Nephron (organoid): ENCODE results near the gene CCDC174.

ENCODE experiments used
- H3K27ac Mint-ChIP-seq, 3 experiments: 2 replicates each; pipeline ENCODE4 v1.8.0; 2020; ENCODE audit warnings: mixed read lengths in 3 of 3, mild to moderate bottlenecking in 2 of 3, moderate library complexity in 1 of 3
- H3K27me3 Mint-ChIP-seq: 2 replicates; pipeline ENCODE4 v1.8.0; 2021; ENCODE audit warnings: low read depth, mild to moderate bottlenecking, moderate library complexity, mixed read lengths
- H3K36me3 Mint-ChIP-seq: 2 replicates; pipeline ENCODE4 v1.8.0; 2020; ENCODE audit warnings: low read depth, mixed read lengths
- H3K4me1 Mint-ChIP-seq: 2 replicates; pipeline ENCODE4 v1.8.0; 2020; ENCODE audit warnings: mixed read lengths
- H3K4me3 Mint-ChIP-seq, 3 experiments: 2 replicates each; pipeline ENCODE4 v1.8.0; 2020; ENCODE audit warnings: mild to moderate bottlenecking in 3 of 3, mixed read lengths in 3 of 3, moderate library complexity in 2 of 3
- H3K9me3 Mint-ChIP-seq: 2 replicates; pipeline ENCODE4 v1.8.0; 2020; ENCODE audit warnings: mixed read lengths
- CTCF ChIP-seq, 3 experiments: fragments of 200-600 bp; sonication (generic); IDR thresholded peaks; one replicate each; pipeline ENCODE4 v1.5.0; 2021; ENCODE audit warnings: antibody characterized with exemption in 3 of 3; ENCODE audit not compliant: unreplicated experiment in 3 of 3

The CCDC174 gene

GRCh38 chr3:14630404-14631100 is 21.0 kb upstream of the CCDC174 start:
- H3K36me3 Mint-ChIP-seq: no peaks in the 10 kb centered on the region
- TF ChIP-seq CTCF (IDR thresholded peaks at IDR 0.05; ENCODE audit: unreplicated experiment in 3 of 3): no peak
- peaks cover 10% of the 10 kb centered on the region for H3K9me3 Mint-ChIP-seq
- H3K27ac Mint-ChIP-seq: no peak overlapping the region
- peaks cover 13% of the 10 kb centered on the region for H3K27me3 Mint-ChIP-seq
- H3K4me1 Mint-ChIP-seq: no peaks in the 10 kb centered on the region
- H3K4me3 Mint-ChIP-seq: no peak overlapping the region

GRCh38 chr3:14631101-14631497 is 20.5 kb upstream of the CCDC174 start:
- H3K27me3 Mint-ChIP-seq: peaks cover 15% of the 10 kb centered on the region
- H3K27ac Mint-ChIP-seq: no peak overlapping the region
- TF ChIP-seq CTCF (IDR thresholded peaks at IDR 0.05; ENCODE audit: unreplicated experiment in 3 of 3): no peak
- no peaks in the 10 kb centered on the region for H3K4me1 Mint-ChIP-seq
- H3K36me3 Mint-ChIP-seq: no peaks in the 10 kb centered on the region
- H3K9me3 Mint-ChIP-seq: peaks cover 10% of the 10 kb centered on the region
- H3K4me3 Mint-ChIP-seq: no peak overlapping the region

- peaks cover 20% of the 10 kb centered on the region for H3K27me3 Mint-ChIP-seq
- no peak overlapping the region for H3K4me3 Mint-ChIP-seq
- H3K9me3 Mint-ChIP-seq: peaks cover 10% of the 10 kb centered on the region
- H3K27ac Mint-ChIP-seq: no peak overlapping the region
- H3K36me3 Mint-ChIP-seq: no peaks in the 10 kb centered on the region
- H3K4me1 Mint-ChIP-seq: no peaks in the 10 kb centered on the region
- TF ChIP-seq CTCF (IDR thresholded peaks at IDR 0.05; ENCODE audit: unreplicated experiment in 3 of 3): no peak
These were observed 19.7 kb upstream of the CCDC174 start for GRCh38 chr3:14631687-14632441.

DNA sequence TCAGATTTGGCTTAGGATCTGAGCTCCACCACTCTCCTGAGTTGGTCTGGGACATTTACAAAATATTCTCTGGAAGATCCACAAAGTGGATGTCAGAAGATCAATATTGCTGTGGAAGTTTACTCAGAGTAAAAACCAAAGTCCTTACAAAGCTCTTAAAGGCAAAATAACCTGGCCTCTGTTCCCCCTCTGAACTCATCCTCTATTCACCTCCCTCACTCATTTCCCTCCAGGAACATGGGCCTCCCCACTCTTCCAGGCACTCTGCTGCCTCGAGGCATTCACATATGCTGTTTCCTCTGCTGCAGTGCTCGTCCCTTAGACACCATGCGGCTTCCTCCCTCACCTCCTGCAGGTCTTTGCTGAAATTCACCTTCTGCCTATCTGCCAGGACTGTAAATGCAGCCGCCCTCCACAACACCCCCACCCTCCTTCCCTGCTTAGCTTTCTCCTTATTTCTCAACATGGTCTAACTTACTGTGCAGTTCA is 19.1 kb upstream of the CCDC174 start:
- no peak overlapping the region for H3K27ac Mint-ChIP-seq
- H3K27me3 Mint-ChIP-seq: peaks cover 20% of the 10 kb centered on the region
- no peaks in the 10 kb centered on the region for H3K4me1 Mint-ChIP-seq
- peaks cover 10% of the 10 kb centered on the region for H3K9me3 Mint-ChIP-seq
- no peaks in the 10 kb centered on the region for H3K36me3 Mint-ChIP-seq
- TF ChIP-seq CTCF (IDR thresholded peaks at IDR 0.05; ENCODE audit: unreplicated experiment in 3 of 3): no peak
- H3K4me3 Mint-ChIP-seq: no peak overlapping the region

GRCh38 chr3:14633417-14633816 is 18.1 kb upstream of the CCDC174 start:
- Mint-ChIP-seq H3K9me3 (peaks cover 5% of the 10 kb centered on the region), H3K27ac (no peak overlapping the region), H3K4me3 (no peak overlapping the region), H3K36me3 (no peaks in the 10 kb centered on the region), H3K4me1 (no peaks in the 10 kb centered on the region), H3K27me3 (peaks cover 20% of the 10 kb centered on the region)
- TF ChIP-seq CTCF (IDR thresholded peaks at IDR 0.05; ENCODE audit: unreplicated experiment in 3 of 3): no peak
